BE2C (cell line): Measurements from ENCODE around the gene CHAD.
A peak's percentile ranks its signal among the peaks of the same experiment; 100 is the strongest.

Experiments
- DNase-seq: peaks from one replicate; pipeline ENCODE4 v3.0.0-alpha.2; 2020
- H3K27me3 ChIP-seq: fragments of 250-450 bp; sonication (Bioruptor Pico); 2 replicates; pipeline ENCODE4 v1.5.1; 2020; ENCODE audit warnings: mild to moderate bottlenecking
- H3K36me3 ChIP-seq: fragments of 250-450 bp; sonication (Bioruptor Pico); 2 replicates; pipeline ENCODE4 v1.5.1; 2020; ENCODE audit warnings: mild to moderate bottlenecking
- H3K4me1 ChIP-seq: fragments of 250-450 bp; sonication (Bioruptor Pico); 2 replicates; pipeline ENCODE4 v1.5.1; 2020
- H3K4me3 ChIP-seq: 2 replicates; pipeline ENCODE4 v1.5.1; 2011; ENCODE audit warnings: low read depth, low read length
- H3K9me3 ChIP-seq: fragments of 250-450 bp; sonication (Bioruptor Pico); 2 replicates; pipeline ENCODE4 v1.5.1; 2020
- TF ChIP-seq, protein P1 (sequence below): IDR thresholded peaks from 2 replicates; pipeline ENCODE4 v1.5.1; 2012; ENCODE audit warnings: mild to moderate bottlenecking, low read depth, low read length

The CHAD gene

GRCh38 chr17:50505591-50506130 is 37.0 kb upstream of the CHAD start:
- Histone ChIP-seq H3K4me1 (peaks cover under 1% of the 10 kb centered on the region; the same call in 1 of the 2 replicates), H3K27me3 (no peaks in the 10 kb centered on the region), H3K9me3 (no peaks in the 10 kb centered on the region), H3K36me3 (no peaks in the 10 kb centered on the region), H3K4me3 (no peak overlapping the region)
- no peak for DNase-seq
- TF ChIP-seq, protein P1, sequence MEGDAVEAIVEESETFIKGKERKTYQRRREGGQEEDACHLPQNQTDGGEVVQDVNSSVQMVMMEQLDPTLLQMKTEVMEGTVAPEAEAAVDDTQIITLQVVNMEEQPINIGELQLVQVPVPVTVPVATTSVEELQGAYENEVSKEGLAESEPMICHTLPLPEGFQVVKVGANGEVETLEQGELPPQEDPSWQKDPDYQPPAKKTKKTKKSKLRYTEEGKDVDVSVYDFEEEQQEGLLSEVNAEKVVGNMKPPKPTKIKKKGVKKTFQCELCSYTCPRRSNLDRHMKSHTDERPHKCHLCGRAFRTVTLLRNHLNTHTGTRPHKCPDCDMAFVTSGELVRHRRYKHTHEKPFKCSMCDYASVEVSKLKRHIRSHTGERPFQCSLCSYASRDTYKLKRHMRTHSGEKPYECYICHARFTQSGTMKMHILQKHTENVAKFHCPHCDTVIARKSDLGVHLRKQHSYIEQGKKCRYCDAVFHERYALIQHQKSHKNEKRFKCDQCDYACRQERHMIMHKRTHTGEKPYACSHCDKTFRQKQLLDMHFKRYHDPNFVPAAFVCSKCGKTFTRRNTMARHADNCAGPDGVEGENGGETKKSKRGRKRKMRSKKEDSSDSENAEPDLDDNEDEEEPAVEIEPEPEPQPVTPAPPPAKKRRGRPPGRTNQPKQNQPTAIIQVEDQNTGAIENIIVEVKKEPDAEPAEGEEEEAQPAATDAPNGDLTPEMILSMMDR: no peak

- DNase-seq: no peak
- TF ChIP-seq, protein P1: no peak
- no peak overlapping the region for H3K4me3 ChIP-seq
- H3K27me3 ChIP-seq: no peaks in the 10 kb centered on the region
- no peaks in the 10 kb centered on the region for H3K4me1 ChIP-seq
- H3K9me3 ChIP-seq: no peaks in the 10 kb centered on the region
- no peaks in the 10 kb centered on the region for H3K36me3 ChIP-seq
Measured at GRCh38 chr17:50502301-50502990, 33.8 kb upstream of the CHAD start.

DNA sequence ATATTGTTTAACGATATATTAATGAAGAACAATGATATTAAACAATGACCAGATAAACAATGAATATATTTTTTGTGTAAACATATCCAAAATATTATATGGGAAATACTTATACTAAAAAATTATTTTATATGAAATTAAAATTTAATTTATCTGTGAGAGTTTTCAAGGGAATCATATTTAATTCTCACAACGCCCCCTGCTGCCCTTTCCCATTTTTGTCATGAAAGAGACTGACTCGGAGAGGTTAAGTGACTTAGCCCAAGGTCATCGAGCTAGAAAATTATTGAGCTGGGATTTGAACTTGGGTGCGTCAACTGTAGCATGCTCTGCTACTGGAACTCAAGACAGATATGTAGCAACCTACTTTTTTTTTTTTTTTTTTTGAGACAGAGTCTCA is 32.4 kb upstream of the CHAD start:
- Histone ChIP-seq H3K4me1 (no peaks in the 10 kb centered on the region), H3K27me3 (no peaks in the 10 kb centered on the region), H3K9me3 (no peaks in the 10 kb centered on the region), H3K4me3 (no peak overlapping the region), H3K36me3 (no peaks in the 10 kb centered on the region)
- DNase-seq: no peak
- TF ChIP-seq, protein P1: peak; percentile 60

GRCh38 chr17:50499721-50500120 is 31.0 kb upstream of the CHAD start:
- no peaks in the 10 kb centered on the region for H3K27me3 ChIP-seq
- H3K36me3 ChIP-seq: no peaks in the 10 kb centered on the region
- H3K9me3 ChIP-seq: no peaks in the 10 kb centered on the region
- DNase-seq: no peak
- no peak overlapping the region for H3K4me3 ChIP-seq
- TF ChIP-seq, protein P1: no peak
- no peaks in the 10 kb centered on the region for H3K4me1 ChIP-seq

GRCh38 chr17:50499270-50499669 is 30.6 kb upstream of the CHAD start:
- H3K9me3 ChIP-seq: no peaks in the 10 kb centered on the region
- H3K4me3 ChIP-seq: no peak overlapping the region
- H3K27me3 ChIP-seq: no peaks in the 10 kb centered on the region
- no peak for DNase-seq
- H3K36me3 ChIP-seq: no peaks in the 10 kb centered on the region
- H3K4me1 ChIP-seq: no peaks in the 10 kb centered on the region
- TF ChIP-seq, protein P1: no peak
